Occipital lobe (tissue), 3 donors: ENCODE measurements around the gene SIGLEC8. TPM values are rescaled to one million over a fixed set of nuclear protein-coding genes. Genes with fewer than 3 reads are reported as not detected.

ENCODE experiments used
- DNase-seq: peaks from one replicate; lab custom pipeline; 2025; lab: John Stamatoyannopoulos, UW
- small RNA-seq: library from RNA; depleted of rRNA; stranded (forward); fragments of <200 nt; gene quantifications from one replicate; pipeline ENCODE3, GENCODE V24; 2014
- total RNA-seq: library from RNA; depleted of rRNA; stranded (reverse); fragments of >200 nt; gene quantifications from one replicate; pipeline ENCODE4 v1.2.3, GENCODE V29; 2014

The SIGLEC8 gene
- total RNA-seq, 1 donor from 2014 or later: 2.0 TPM

DNA sequence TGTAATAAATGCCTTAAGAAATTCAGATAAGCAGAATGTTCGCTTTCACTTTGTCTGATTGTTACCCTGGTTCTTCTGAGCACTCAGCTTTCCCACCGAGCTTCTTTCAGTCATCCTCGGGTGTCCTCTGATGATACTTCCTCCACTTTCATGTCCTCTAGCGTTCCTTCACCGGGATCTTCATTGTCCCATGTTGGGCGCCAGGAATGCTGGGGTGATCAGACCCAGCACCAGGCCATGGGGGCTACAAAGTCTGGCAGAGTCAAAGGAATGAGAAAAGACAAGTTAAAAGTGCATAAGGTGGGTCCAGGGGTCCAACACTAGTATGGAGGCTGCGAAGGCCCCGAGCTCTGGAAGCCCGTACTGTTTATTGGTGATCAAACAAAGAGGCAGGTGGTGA, 56.1 kb downstream of the SIGLEC8 start:
- DNase-seq: no peak

Small RNA genes within 50 kb of the gene (small RNA-seq; reads per million reads assigned to genes)
- gene AC020914.3 (not detected), gene AC020914.5 (not detected)

Other genes starting within 250 kb of the SIGLEC8 start
- gene CD33, start 233.4 kb downstream of the SIGLEC8 start, total RNA-seq: 0.16 TPM
- gene SIGLECL1, start 207.4 kb downstream of the SIGLEC8 start, total RNA-seq: not detected
- 3.0 TPM for gene IGLON5, start 146.8 kb downstream of the SIGLEC8 start, total RNA-seq
- gene VSIG10L, start 116.3 kb downstream of the SIGLEC8 start, total RNA-seq: 0.62 TPM
- 49.8 TPM for gene ETFB, start 92.1 kb downstream of the SIGLEC8 start, total RNA-seq
- gene CLDND2, start 89.5 kb downstream of the SIGLEC8 start, total RNA-seq: not detected
- gene NKG7, start 85.8 kb downstream of the SIGLEC8 start, total RNA-seq: not detected
- not detected for gene LIM2, start 70.5 kb downstream of the SIGLEC8 start, total RNA-seq
- not detected for gene C19orf84, start 67.9 kb downstream of the SIGLEC8 start, total RNA-seq
- 1.6 TPM for gene SIGLEC10, start 40.8 kb downstream of the SIGLEC8 start, total RNA-seq
- gene CEACAM18, start 20.1 kb upstream of the SIGLEC8 start, total RNA-seq: not detected
- not detected for gene SIGLEC12, start 43.3 kb upstream of the SIGLEC8 start, total RNA-seq
- not detected for gene SIGLEC6, start 73.2 kb upstream of the SIGLEC8 start, total RNA-seq
- 8.7 TPM for gene ZNF175, start 112.8 kb upstream of the SIGLEC8 start, total RNA-seq
- not detected for gene SIGLEC5, start 171.9 kb upstream of the SIGLEC8 start, total RNA-seq
- gene SIGLEC14, start 188.4 kb upstream of the SIGLEC8 start, total RNA-seq: 0.16 TPM
- gene SPACA6, start 234.9 kb upstream of the SIGLEC8 start, total RNA-seq: 3.9 TPM